Kidney epithelial cell (primary cell): ENCODE results near the gene TMED1. TPM values are rescaled to one million over a fixed set of nuclear protein-coding genes. Genes with fewer than 3 reads are reported as not detected.

ENCODE experiments used
- DNase-seq: peaks from one replicate; pipeline ENCODE4 v3.0.0-alpha.2; 2010; ENCODE audit warnings: low read depth
- H3K27me3 ChIP-seq: 2 replicates; pipeline ENCODE4 v1.6.0; 2011; ENCODE audit warnings: low read length; ENCODE audit not compliant: control insufficient read depth, insufficient read depth
- H3K36me3 ChIP-seq: 2 replicates; pipeline ENCODE4 v1.5.1; 2011; ENCODE audit warnings: low read length; ENCODE audit not compliant: control insufficient read depth, insufficient read depth
- H3K4me3 ChIP-seq: 2 replicates; pipeline ENCODE4 v1.5.1; 2011; ENCODE audit warnings: low read depth, mild to moderate bottlenecking, control low read depth, low read length
- CTCF ChIP-seq: IDR thresholded peaks from 2 replicates; pipeline ENCODE4 v1.5.1; 2011; ENCODE audit warnings: mild to moderate bottlenecking, moderate library complexity, low read length, control low read depth, inconsistent platforms; ENCODE audit not compliant: insufficient read depth, poor library complexity, severe bottlenecking
- total RNA-seq: library from RNA; depleted of rRNA; stranded (reverse); fragments of >200 nt; gene quantifications from 2 replicates; pipeline ENCODE4 v1.2.3, GENCODE V29; 2015

TMED1 gene
- total RNA-seq, 1 donor from 2014 or later: 35.0 TPM

GRCh38 chr19:10808937-10809649 is 26.9 kb downstream of the TMED1 start:
- no peak for TF ChIP-seq CTCF
- Histone ChIP-seq H3K27me3 (no peaks in the 10 kb centered on the region), H3K4me3 (no peak overlapping the region), H3K36me3 (peaks cover 4% of the 10 kb centered on the region)
- DNase-seq: no peak

- Histone ChIP-seq H3K36me3 (peaks cover 6% of the 10 kb centered on the region), H3K4me3 (no peak overlapping the region), H3K27me3 (no peaks in the 10 kb centered on the region)
- no peak for TF ChIP-seq CTCF
- DNase-seq: no peak
These were observed 30.2 kb downstream of the TMED1 start for GRCh38 chr19:10805758-10806247.

GRCh38 chr19:10805065-10805757 is 30.8 kb downstream of the TMED1 start:
- DNase-seq: no peak
- Histone ChIP-seq H3K4me3 (no peak overlapping the region), H3K27me3 (no peaks in the 10 kb centered on the region), H3K36me3 (peaks cover 6% of the 10 kb centered on the region)
- TF ChIP-seq CTCF: no peak

- H3K27me3 ChIP-seq: no peaks in the 10 kb centered on the region
- no peak overlapping the region for H3K4me3 ChIP-seq
- DNase-seq: no peak
- TF ChIP-seq CTCF: no peak
- H3K36me3 ChIP-seq: peaks cover 5% of the 10 kb centered on the region
These were observed 32.8 kb downstream of the TMED1 start for GRCh38 chr19:10803252-10803651.

- no peak for TF ChIP-seq CTCF
- no peak for DNase-seq
- H3K36me3 ChIP-seq: peaks cover 5% of the 10 kb centered on the region
- H3K4me3 ChIP-seq: no peak overlapping the region
- no peaks in the 10 kb centered on the region for H3K27me3 ChIP-seq
These were observed 33.5 kb downstream of the TMED1 start for GRCh38 chr19:10802479-10802878.
